ENCODE results near the gene SMIM14. TPM values are rescaled to one million over a fixed set of nuclear protein-coding genes. Genes with fewer than 3 reads are reported as not detected.

Gene SMIM14
- total and polyA plus RNA-seq, 9 of the 15 experiments (the other 6 are each of a cell fraction or from before 2014, with no cell fraction given): 0.98 to 3.7 (median 2.2) TPM

GRCh38 chr4:39638354-39639239 is at the start of gene SMIM14 (continued):
- TF ChIP-seq MED1 (CRISPR knock-in tag; IDR thresholded peaks at IDR 0.05; ENCODE audit: borderline replicate concordance) (no peak), E2F1 (CRISPR knock-in tag; IDR thresholded peaks at IDR 0.05) (no peak; the same call in 1 of the 2 replicates), XRCC5 (IDR thresholded peaks at IDR 0.05; ENCODE audit: low read depth, low read length) (peak; percentile 63; the same call in 1 of the 2 replicates), RFX1 (IDR thresholded peaks at IDR 0.05) (peak; percentile 18; the same call in 1 of the 2 replicates), NR0B1 (IDR thresholded peaks at IDR 0.05; ENCODE audit: partially characterized antibody) (no peak), PCBP1 (IDR thresholded peaks at IDR 0.05; ENCODE audit: low read depth, low read length, poor library complexity, severe bottlenecking) (peak; percentile 50), SRF (CRISPR knock-in tag; IDR thresholded peaks at IDR 0.05) (no peak), DMBX1 (CRISPR knock-in tag; IDR thresholded peaks at IDR 0.05; ENCODE audit: borderline replicate concordance) (no peak), ZNF408 (CRISPR knock-in tag; IDR thresholded peaks at IDR 0.05; ENCODE audit: low read depth) (no peak), ESRRA (IDR thresholded peaks at IDR 0.05; ENCODE audit: borderline replicate concordance, low read depth) (peak; percentile 79; the same call in 1 of the 2 replicates), RCOR1 (IDR thresholded peaks at IDR 0.05; ENCODE audit: borderline replicate concordance in 1 of 2, low read depth in 2 of 2, low read length in 2 of 2) (peak; percentile 86 to 91; a peak in 3 of 4 replicates), ZNF324 (CRISPR knock-in tag; IDR thresholded peaks at IDR 0.05) (no peak), SMC3 (conservative IDR thresholded peaks at IDR 0.05; ENCODE audit: insufficient read depth, low read depth, low read length) (no peak), CC2D1A (IDR thresholded peaks at IDR 0.05) (no peak)
- TF ChIP-seq, protein P1, sequence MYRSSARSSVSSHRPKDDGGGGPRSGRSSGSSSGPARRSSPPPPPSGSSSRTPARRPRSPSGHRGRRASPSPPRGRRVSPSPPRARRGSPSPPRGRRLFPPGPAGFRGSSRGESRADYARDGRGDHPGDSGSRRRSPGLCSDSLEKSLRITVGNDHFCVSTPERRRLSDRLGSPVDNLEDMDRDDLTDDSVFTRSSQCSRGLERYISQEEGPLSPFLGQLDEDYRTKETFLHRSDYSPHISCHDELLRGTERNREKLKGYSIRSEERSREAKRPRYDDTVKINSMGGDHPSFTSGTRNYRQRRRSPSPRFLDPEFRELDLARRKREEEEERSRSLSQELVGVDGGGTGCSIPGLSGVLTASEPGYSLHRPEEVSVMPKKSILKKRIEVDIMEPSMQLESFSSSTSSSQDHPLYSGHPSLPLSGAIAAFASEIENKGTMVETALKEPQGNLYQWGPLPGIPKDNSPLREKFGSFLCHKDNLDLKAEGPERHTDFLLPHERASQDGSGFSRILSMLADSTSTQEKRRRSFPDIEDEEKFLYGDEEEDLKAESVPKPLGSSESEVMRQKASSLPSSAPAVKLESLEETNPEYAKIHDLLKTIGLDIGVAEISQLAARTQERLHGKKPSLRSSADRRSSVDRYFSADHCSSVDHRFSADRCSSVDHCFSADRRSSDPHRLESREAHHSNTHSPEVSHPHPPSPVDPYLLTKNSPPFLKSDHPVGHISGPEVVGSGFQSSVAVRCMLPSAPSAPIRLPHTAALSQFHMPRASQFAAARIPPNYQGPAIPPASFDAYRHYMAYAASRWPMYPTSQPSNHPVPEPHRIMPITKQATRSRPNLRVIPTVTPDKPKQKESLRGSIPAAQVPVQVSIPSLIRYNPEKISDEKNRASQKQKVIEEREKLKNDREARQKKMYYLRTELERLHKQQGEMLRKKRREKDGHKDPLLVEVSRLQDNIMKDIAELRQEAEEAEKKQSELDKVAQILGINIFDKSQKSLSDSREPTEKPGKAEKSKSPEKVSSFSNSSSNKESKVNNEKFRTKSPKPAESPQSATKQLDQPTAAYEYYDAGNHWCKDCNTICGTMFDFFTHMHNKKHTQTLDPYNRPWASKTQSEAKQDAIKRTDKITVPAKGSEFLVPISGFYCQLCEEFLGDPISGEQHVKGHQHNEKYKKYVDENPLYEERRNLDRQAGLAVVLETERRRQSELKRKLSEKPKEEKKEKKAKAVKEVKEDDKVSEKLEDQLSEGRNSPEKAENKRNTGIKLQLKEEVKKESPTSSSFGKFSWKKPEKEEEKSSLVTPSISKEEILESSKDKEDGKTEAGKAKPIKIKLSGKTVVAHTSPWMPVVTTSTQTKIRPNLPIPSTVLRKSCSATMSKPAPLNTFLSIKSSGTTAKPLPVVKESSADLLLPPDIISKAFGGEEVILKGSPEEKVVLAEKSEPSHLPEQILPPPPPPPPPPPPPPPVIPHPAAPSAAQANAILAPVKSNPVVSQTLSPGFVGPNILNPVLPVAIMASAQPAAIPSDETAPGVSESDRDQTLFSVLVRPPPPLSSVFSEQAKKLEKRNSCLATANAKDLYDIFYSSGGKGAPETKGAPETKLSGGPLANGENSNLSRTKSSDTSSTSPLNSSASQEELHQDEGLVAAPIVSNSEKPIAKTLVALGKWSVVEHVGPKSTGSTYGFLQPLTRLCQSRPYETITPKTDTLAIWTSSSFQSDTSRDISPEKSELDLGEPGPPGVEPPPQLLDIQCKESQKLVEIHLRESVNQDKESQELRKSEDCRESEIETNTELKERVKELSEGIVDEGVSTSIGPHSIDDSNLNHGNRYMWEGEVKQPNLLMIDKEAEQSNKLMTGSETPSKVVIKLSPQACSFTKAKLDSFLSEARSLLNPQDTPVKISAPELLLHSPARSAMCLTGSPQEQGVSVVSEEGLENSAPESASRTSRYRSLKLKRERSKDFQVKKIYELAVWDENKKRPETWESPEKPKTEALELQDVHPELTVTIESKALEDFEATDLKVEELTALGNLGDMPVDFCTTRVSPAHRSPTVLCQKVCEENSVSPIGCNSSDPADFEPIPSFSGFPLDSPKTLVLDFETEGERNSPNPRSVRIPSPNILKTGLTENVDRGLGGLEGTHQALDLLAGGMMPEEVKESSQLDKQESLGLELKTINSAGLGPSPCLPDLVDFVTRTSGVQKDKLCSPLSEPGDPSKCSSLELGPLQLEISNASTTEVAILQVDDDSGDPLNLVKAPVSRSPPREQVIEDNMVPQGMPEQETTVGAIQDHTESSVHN (IDR thresholded peaks at IDR 0.05; ENCODE audit: borderline replicate concordance in 1 of 2, low read depth in 1 of 2): no peak

Data from K562 (cell line).